Measurements from ENCODE around the gene COL15A1.
"Not testable (repeated sequence)": the region's sequence is repeated elsewhere in the genome, so short reads cannot be mapped to it uniquely, and the experiment has no call there.

COL15A1 gene

DNA sequence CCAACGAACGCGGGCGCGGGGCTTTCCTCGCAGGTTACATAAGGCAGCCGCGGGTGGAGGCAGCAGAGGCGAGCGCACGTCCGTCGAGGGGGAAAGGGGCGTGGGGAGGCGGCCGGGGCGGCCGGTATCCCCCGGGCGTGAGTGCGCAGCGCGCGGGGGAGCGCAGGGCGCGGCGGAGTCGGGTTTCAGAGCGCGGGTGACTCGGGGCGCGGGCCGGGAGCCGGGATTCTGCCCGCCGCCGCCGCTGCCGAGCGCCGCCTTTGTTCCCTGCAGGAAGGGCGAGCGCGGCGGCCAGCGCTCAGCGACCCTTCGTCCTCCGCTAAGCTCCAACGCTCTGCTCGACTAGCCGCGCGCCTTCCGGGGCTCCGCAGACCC, at the start of gene COL15A1:
Gene COL15A1, plus strand, starts transcription at position 226 of the 375 bp plus-strand sequence. CDS start 155 bp downstream, outside the sequence.
- DNase-seq (ENCODE audit: insufficient read length, low spot score) (no peak), FAIRE-seq (no peak)

DNA sequence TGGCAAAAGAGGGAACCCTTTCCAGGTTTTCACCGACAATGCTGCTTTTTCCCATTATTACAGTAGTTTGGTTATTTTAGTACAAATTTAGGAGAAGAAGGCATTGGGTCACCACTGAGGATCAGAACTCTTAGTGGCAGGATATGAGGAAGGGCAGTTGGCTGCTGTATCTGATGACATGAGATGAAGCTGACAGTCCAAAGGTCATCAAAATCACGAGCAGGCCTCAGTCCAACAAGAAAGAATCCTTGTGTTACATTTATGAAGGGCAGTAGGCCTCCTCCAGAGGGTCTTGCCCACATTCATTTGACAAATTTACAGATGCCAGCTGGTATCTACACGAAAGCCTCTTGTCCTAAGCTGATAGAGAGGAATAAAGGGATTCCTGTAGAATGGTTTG, 49.5 kb upstream of the COL15A1 start:
- no peak for FAIRE-seq
- DNase-seq (ENCODE audit: insufficient read length, low spot score) = no peak

DNA sequence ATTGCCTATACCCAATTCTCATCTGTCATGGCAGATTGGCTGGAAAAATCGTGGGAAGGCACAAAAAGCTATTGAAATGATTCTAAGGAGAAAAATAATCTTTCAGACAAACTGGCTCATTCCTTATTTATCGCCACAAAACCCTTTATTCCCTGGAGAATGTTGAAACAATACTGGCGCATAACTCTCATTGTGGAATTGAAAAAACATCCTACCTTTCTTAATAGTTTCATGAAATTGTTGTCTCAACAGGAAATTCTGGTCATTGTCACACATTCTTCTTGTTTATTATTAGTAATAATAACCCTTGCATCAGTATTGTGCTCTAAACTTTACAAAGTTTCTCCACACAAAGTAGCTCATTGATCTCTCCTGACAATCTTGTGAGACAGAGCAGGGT, 48.9 kb upstream of the COL15A1 start:
- DNase-seq (ENCODE audit: insufficient read length, low spot score) (no peak), FAIRE-seq (no peak)

DNA sequence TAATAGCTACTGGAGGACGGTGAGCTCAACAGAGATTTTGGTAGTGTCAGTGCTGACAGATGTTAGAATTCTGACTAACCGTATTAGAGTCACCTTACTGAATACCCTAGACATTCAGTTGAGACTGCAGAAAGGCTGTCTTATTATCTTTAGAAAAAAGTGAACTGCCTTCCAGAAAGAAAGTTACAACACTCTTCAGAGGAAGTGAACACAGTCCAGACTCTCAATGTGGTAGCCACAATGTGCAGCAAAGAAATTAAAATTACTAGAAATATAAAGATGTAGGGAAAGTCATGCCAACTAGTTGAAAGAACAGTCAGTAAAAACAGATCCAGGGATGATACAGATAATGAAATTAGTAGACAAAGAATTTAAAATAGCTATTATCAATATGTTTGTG, 47.1 kb upstream of the COL15A1 start:
- DNase-seq (ENCODE audit: insufficient read length, low spot score) = no peak
- FAIRE-seq = no peak

DNA sequence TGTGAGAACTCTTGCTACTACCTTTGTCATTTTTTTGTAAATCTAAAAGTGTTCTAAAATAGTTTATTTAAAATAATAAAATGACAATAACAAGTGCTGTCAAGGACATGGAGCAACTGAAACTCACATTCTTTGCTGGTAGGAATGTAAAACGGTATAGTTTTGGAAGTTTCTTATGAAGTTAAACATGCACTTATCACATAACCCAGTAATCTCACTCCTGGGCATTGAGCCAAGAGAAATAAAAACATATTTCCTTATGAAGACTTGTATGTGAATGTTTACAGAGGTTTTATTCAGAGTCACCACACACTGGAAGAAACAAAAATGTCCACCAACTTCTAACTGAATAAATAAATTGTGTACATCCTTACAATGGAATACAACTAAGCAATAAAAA, 46.0 kb upstream of the COL15A1 start:
- DNase-seq (ENCODE audit: insufficient read length, low spot score) = no peak
- no peak for FAIRE-seq

DNA sequence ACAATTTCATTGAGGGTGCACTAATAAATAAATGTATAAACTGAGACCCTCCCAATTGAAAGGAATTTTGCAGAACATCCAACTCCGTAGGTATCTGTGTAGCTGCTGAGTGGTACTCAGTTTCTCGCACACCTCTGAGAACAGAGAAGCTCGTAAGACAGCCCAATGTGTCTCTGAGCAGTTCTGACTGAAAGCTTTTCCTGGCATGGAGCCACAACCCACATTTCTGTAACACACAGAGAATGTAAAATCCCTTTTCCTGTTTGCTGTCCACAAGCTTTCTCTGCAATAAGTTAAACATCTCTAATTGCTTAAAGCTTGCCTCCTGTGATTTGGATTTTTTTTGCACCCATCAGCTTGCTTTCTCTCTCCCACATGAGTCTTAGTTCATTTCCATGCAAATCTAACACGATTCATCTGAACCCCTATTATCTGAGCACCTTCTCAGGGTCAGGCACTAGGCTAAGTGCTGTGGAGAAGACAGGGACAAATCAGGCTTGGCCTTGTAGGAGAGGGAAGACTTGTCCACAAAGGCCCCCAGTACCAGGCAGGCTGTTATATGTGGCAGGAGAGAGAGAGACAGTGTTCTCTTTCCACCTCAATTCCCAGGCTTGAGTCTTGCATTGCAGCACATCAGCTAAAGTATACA, 44.2 kb upstream of the COL15A1 start:
- no peak for FAIRE-seq

DNA sequence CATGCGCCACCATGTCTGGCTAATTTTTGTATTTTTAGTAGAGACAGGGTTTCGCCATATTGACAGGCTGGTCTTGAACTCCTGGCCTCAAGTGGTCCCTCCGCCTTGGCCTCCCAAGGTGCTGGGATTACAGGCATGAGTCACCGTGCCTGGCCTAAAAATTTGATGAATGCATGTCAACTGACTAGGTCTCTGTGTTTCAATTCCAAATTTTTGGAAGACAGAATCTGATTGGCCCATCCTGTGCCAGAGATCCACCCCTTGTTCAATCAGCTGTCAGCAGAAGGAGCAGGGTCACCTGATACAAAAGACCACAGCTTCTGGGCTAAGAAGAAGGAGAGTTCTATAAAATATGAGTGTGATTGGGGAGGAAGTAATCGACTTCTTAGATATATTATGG, 43.5 kb upstream of the COL15A1 start:
- FAIRE-seq = no peak
- DNase-seq (ENCODE audit: insufficient read length, low spot score) = no peak

More for the DNA sequence above, 44.2 kb upstream of the COL15A1 start:
- DNase-seq (ENCODE audit: insufficient read length, low spot score) = no peak

DNA sequence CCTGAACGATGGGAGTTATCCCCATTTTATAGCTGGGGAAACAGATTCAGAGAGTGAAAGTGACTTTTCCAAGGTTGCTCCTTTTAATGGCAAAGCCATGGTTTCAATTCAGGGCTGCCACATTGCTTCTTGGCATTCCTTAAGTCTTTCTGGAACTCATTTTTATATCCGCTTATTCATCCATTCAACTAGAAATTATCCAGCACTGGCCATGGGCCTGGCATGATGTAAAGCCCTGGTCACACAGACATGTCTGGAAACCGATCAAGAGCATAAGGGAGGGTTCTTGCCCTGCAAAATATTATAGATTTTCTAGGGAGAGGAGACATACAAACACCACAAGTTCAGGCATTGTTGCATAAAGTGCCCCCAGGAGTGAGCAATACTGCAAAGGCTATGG, 43.0 kb upstream of the COL15A1 start:
- no peak for FAIRE-seq
- no peak for DNase-seq (ENCODE audit: insufficient read length, low spot score)

DNA sequence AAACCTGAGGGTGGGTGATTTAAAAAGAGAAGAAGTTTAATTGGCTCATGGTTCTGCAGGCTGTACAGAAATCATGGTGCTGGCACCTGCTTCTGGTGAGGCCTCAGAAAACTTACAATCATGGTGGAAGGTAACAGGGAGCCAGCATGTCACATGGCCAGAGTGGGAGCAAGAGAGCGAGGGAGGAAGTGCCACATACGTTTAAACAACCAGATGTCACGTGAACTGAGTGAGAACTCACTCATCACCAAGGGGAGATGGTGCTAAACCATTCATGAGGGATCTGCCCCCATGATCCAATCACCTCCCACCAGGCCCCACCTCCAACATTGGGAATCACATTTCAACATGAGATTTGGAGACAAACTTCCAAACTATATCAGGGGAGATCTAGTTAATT, 41.9 kb upstream of the COL15A1 start:
- not testable (repeated sequence) for FAIRE-seq; DNase-seq (ENCODE audit: insufficient read length, low spot score)

DNA sequence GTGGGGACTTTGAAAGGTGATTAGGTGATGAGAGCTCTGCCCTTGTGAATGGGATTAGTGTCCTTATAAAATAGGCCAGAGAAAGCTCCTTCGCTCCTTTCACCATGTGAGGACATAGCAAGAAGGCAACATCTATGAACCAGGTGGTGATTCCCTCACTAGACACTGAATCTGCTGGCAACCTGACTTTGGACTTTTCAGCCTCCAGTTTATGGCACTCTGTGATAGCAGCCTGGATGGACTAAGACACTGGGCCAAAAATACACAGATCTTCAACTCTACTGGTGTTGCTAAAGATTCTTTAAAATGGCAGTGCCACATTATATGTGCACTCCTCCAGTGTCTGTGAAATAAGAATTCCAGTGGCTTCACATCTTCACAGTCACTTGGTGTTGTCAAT, 41.2 kb upstream of the COL15A1 start:
- DNase-seq (ENCODE audit: insufficient read length, low spot score) (no peak), FAIRE-seq (no peak)

DNA sequence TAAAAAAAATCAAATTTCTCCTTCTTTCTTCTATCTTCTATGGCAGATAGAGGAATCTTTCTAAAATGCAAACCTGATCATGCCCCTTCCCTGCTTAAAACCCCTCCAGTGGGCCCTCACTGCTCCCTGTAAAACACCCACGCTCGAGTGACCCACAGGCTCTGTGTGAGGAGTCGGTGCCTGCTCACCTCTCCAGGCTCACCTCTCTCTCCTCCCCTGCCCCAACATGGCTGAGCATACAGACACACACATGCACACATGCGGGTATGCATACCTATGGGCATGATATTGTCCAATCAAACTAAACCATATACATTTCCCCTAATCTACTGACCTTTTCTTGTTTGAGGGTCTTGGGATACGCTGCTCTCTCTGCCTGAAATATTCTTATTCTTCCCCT, 40.8 kb upstream of the COL15A1 start:
- DNase-seq (ENCODE audit: insufficient read length, low spot score) (no peak), FAIRE-seq (no peak)

DNA sequence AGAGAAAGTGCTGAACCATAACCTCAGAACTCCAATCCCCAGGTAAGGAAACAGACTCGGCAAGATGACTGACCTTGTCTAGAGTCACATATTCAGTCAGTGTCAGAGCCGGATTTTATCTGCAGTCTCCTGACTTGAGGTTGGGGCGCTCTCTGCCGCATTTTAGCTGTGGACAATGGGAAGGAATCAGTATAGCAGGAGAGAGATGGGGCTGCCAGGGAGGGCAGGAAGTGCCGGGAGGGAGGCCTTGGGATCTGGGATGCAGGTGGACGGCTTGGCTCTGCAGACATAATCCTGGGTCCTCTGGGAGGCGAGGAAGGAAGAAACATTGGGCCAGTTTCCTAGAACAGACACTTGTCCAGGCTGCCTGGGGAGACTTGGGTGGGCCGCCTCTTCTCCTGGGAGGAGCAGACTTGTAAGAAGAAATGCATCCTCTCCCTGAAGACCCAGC, 39.7 kb upstream of the COL15A1 start:
- DNase-seq (ENCODE audit: insufficient read length, low spot score) (no peak), FAIRE-seq (no peak)

DNA sequence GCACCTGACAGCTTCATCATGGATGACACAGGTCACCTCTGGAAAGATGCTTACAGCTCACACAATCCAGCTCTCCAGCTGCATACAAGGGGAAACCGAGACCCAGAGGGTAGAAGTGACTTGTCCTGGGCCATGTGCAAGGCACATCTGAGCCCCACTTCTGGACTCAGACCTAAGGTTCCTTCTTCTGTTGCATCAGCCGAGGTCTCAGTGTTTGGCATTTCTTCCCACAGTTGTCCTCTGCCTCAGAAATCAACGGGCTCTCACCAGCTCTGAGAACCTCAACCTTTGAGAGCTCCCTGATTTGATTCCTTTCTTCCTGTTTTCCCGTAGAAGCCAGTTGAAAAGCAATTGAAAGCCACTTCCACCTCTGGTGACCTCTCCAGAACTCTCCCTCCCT, 38.7 kb upstream of the COL15A1 start:
- DNase-seq (ENCODE audit: insufficient read length, low spot score) (no peak), FAIRE-seq (no peak)

DNA sequence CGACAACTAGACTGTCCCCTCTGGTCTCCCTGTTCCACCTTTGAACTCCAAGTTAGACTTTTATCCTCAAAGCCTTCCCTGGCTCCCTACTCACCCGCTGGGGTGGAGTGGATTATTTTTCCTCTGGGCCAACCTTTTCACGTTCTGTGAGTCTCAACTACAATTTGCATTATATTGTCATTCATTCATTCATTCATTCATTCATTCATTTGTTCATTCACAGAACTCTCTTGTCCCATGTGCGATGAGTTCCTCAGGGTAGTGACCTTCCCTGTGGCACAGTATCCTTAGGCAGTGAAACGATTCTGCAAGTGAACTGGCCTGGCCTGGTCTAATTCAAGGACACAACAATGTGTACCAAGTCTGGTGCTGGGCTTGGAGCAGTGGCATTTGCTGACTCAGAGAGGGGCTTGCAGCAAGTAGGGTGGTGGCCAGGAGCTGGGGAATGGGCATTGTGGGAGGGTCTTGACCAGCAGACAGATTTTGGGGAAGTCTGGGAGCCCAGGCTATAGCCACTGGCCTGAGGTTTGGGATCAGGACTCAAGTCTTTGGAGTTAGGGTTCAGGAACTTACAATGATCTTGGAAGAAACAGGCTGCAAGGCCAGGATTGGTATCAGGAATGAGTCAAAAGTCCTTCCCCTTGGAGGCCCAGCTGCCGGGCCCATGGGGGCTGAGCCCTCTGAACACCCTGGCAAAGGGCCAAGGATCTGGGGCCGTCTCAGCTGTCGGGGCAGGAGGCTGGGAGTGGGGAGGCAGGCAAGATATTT, 37.2 kb upstream of the COL15A1 start:
- DNase-seq (ENCODE audit: insufficient read length, low spot score) (no peak), FAIRE-seq (no peak)

DNA sequence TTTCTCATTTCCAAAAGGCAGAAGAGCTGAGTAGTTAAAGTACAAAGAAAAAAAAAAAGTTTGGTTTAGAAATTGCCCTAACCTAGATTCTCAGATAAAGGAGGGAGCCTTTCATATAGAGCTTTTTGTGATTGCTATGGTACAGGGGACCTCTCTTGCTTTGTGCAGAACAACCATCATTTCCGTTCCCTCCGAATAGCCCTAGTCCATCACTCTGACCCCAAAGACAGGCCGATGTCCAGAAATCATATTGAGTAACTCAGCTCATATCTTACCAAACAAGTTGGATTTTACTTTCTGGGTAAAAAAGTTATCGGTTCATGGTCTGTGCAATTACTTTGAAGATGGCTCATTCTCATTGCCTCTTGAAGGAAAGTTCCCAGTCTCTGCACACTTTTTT, 36.7 kb upstream of the COL15A1 start:
- no peak for DNase-seq (ENCODE audit: insufficient read length, low spot score)
- FAIRE-seq = no peak

DNA sequence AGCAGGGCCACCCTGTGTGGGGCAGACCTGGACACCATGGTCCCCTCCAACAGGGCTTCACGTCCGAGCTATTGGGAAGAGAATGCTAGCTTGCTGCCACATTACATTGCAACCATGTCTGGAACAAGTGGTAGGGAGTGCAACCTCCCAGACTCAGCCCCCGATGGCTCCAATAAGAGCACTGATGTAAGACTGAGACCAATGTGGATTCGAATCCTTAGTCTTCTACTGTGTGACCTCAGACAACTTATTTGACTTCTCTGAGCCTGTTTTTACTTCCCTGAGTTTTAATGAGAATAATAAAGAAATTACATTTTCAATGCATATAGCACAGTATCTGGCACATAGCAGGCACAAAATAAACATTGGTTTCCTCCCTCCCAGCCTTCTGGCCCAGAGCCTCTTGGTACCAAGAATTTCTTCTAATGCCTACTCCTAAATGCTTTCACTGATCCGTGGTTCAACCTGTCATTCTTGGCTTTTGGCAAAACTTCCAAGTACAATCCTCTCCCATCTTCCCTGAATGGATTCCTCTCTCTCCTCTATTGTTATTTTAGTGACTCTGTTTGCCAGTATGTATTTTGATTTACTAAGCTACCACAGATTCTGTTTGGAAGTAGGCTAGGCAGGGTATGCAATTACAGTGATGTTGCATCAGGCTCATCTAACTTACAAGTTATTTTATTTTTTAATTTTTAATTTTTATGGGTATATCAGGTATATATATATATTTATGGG, 34.6 kb upstream of the COL15A1 start:
- DNase-seq (ENCODE audit: insufficient read length, low spot score) (no peak), FAIRE-seq (no peak)

DNA sequence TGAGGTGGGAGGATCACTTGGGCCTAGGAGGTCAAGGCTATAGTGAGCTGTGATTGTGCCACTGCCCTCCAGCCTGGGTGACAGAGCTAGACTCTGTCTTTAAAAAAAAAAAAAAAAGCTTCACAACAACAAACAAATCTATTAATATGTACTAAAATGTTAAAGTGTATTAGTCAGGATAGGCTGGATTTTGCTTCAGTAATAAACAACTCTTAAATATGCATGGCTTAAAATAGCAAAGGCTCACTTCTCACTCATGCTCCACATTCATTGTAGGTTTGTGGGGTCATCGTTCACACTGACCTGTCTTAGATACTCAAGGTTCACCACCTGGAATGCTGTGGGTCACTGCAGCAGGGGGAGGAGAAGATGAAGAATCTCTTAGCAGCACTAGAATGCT, 33.8 kb upstream of the COL15A1 start:
- DNase-seq (ENCODE audit: insufficient read length, low spot score) (no peak), FAIRE-seq (no peak)

DNA sequence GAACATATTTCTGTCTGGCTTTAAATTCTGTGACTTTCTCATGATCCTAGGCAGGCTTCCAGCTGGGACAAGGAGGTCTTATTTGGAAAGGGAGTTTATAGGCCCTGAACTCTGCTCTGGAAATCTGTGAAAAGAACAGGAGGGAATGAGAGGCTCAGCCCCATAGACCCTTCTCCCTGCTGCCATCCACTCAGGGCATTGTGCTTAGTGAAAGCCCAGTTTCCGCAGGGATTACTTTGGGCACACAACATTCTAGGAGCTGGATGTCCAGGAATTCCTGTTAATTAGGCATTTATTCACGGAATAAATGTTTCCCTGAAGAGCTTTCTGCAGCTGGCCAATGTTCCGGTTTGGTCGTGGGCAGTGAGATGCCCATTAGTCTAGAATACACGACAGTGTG, 32.7 kb upstream of the COL15A1 start:
- no peak for FAIRE-seq
- DNase-seq (ENCODE audit: insufficient read length, low spot score) = no peak

DNA sequence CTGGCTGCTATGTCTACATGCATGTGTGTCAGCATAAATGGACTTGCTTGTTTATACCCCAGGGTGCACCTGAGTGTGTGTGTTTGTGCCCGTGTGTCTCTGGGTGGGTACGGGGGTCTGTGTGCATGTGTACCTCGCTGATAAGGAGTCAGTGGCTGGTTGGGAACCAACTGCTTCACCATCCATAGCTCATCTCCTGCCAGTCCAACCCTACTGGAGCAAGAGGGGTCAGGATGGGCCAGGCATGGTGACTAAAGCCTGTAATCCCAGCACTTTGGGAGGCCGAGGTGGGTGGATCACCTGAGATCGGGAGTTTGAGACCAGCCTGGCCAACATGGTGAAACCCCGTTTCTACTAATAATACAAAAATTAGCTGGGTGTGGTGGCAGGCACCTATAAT, 32.0 kb upstream of the COL15A1 start:
- not testable (repeated sequence) for DNase-seq (ENCODE audit: insufficient read length, low spot score); FAIRE-seq

DNA sequence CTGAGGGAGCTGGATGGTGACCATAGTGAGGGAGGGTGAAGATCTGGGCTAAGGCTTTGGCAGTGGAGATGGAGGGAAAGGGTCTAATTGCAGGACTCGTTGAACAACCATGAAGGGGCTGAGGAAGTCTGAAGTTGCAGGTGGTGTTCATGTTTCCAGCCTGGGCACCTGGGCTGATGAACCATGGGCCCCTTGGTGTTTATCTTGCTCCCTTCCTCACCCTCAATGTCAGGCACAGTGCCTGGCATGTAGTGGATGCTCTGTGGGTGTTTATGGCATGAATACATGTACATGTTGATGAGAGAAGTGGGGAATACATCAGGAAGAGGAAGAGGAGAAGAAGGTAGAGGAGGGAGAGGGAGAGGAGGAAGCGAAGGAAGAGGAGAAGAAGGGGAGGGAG, 31.3 kb upstream of the COL15A1 start:
- FAIRE-seq (no peak), DNase-seq (ENCODE audit: insufficient read length, low spot score) (no peak)

DNA sequence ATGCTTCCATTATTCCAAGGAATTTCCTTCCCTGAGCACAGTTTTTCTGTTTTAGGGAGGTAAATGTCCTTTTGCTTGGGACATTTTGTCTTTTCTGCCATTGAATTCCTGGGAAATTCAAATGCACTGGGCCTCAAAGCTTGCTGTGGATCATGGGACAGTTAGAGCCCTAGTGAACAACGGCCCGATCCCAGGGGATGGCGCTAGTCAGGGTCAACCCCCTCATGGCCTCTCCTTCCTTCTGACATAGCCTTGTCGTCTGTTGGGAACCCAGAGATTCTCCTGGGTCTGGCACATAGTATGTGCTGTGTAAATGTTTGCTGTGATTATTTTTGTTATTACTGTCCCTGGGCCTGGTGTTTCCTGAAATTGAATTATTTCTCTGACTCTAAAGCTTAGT, 30.7 kb upstream of the COL15A1 start:
- FAIRE-seq = no peak
- DNase-seq (ENCODE audit: insufficient read length, low spot score) = no peak

DNA sequence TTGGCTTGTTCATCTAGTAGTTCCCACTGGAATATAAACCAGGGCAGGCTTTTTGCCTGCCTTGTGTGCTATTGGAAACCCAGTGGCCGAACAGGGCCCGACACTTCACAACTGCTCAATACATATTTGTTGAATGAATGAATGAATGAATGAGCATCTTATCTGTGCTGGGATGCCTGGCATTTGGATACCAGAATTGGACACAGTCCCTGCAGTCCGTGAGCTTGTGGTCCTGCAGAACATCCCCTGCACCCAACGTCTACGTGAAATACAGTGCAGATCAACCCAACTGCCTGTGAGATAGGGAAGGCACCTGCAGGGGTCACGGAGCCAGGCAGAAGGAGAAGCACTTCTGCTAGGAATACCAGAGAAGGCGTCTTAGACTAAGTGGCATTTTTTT, 30.0 kb upstream of the COL15A1 start:
- FAIRE-seq = no peak

More for the DNA sequence above, 30.0 kb upstream of the COL15A1 start:
- no peak for DNase-seq (ENCODE audit: insufficient read length, low spot score)

Data from HTR-8/SVneo (cell line).